D721Med (cell line): ENCODE results near the gene INPP5D.
"Not testable (repeated sequence)": the region's sequence is repeated elsewhere in the genome, so short reads cannot be mapped to it uniquely, and the experiment has no call there.

Experiments used
- DNase-seq: peaks from one replicate; pipeline ENCODE4 v3.0.0; 2011; ENCODE audit warnings: low spot score; ENCODE audit not compliant: insufficient read length
- FAIRE-seq: peaks from 2 replicates; lab custom pipeline; 2011; peaks lifted over from hg19 to GRCh38; lab: Jason Lieb, UNC
- TF ChIP-seq, protein P1 (sequence below): IDR thresholded peaks from 2 replicates; pipeline ENCODE4 v1.5.1; 2012; ENCODE audit warnings: mild to moderate bottlenecking, control low read depth; ENCODE audit not compliant: insufficient read depth; ENCODE audit errors: missing control alignments

Gene INPP5D

DNA sequence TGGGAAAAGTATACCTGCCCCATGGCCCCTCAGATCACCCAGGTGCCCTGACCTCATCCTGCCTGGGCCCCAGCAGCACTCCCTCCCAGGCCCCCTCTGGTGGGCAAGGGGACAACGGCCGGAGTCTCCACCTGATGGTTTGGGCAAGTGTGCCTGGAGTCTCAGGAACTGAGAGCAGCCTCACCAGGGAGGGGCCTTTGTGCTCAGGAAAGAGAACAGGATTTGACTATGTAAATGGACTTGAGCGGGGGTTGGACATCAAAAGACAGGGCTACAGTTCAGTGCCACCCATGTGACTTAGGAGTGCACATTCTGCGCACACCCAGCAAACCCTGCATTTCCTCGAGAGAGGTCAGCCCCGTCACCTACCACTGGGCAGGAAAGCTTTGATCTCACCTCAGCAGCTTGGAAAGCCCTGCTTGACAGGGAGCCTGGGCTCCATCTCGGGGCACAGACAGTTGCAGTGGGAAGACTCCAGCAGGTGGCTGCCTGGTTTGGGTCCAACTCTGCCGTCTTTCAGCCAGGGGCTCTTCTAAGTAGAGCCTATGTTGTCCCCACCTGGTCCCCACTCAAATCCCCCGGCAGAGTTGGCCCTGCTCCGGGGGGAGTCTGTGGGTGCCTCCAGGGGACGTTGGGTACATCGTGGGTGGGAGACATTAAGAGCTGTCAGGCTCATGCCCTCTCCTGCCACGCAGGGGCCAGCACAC, 3.3 kb downstream of the INPP5D start:
- FAIRE-seq, result no peak
- DNase-seq, result no peak
- TF ChIP-seq, protein P1, sequence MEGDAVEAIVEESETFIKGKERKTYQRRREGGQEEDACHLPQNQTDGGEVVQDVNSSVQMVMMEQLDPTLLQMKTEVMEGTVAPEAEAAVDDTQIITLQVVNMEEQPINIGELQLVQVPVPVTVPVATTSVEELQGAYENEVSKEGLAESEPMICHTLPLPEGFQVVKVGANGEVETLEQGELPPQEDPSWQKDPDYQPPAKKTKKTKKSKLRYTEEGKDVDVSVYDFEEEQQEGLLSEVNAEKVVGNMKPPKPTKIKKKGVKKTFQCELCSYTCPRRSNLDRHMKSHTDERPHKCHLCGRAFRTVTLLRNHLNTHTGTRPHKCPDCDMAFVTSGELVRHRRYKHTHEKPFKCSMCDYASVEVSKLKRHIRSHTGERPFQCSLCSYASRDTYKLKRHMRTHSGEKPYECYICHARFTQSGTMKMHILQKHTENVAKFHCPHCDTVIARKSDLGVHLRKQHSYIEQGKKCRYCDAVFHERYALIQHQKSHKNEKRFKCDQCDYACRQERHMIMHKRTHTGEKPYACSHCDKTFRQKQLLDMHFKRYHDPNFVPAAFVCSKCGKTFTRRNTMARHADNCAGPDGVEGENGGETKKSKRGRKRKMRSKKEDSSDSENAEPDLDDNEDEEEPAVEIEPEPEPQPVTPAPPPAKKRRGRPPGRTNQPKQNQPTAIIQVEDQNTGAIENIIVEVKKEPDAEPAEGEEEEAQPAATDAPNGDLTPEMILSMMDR, result no peak

GRCh38 chr2:233063976-233064411, 3.9 kb downstream of the INPP5D start:
- FAIRE-seq, result no peak
- no peak for DNase-seq
- TF ChIP-seq, protein P1, result no peak

DNA sequence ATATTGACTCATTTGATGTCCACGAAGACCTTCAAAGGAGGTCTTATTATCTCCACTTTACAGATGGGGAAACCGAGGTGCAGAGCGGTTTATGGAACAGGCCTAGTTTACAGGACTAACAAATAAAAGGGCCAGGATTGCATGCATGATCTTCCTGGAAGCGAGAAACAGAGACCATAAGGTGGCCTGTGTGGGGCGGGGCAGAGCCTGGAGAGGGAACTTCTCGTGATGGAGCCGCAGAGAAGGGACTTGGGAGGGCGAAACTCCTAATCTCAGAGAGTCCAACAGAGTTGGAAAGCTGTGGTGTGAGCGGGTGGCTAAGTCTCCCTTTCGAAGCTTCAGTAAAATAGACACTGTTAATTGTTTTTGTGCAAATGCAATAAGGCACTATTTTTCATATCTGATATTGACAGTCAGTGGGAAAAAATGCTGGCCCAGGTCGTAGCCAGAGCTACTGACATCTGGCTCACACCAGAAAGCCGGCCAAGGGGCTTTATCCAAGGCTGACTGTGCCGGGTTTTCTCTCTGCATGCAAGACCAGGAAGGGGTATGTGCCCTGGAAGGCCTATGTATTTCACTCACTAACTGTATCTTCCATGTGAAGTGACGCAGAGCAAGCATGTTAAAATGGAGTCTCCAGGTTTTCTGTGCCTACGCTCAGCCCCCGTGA, 4.5 kb downstream of the INPP5D start:
- TF ChIP-seq, protein P1, result no peak
- FAIRE-seq (no peak), DNase-seq (no peak)

DNA sequence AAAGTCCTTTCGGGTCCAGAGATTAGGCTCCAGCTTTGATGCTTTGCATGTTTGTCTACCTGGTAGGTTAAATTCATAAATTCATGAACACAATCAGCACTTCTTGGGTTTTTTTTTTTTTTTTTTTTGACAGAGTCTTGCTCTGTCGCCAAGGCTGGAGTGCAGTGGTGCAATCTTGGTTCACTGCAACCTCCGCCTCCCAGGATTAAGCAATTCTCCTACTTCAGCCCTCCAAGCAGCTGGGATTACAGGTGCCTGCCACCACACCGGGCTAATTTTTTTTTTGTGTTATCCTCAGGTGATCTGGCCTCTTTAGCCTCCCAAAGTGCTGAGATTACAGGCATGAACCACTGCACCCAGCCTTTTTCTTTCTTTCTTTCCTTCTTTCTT, 5.1 kb downstream of the INPP5D start:
- FAIRE-seq, DNase-seq: not testable (repeated sequence)

DNA sequence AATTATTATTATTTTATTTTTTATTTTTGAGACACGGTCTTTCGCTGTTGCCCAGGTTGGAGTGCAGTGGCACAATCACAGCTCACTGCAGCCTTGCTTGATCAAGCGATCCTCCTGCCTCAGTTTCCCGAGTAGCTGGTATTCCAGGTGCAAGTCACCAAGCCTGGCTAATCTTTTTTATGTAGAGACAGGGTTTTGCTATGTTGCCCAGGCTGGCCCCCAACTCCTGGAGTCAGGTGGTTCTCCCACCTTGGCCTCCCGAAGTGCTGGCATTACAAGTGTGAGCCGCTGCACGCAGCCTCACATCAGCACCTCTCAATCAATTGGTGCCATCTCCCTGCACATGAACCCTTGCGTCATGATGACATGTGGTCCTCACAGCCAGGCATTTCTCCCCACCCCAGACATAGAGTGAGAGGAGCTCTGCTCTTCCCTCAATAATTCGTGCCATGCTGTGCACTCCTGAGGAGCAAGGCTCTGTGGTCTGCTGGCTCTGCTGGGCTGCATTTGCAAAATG, 5.9 kb downstream of the INPP5D start:
- DNase-seq (no peak), FAIRE-seq (no peak)
- TF ChIP-seq, protein P1, result no peak

- DNase-seq, result no peak
- TF ChIP-seq, protein P1, result no peak
- no peak for FAIRE-seq
Measured at GRCh38 chr2:233068762-233069418, 8.7 kb downstream of the INPP5D start.

- DNase-seq, result no peak
- TF ChIP-seq, protein P1, result no peak
Measured at GRCh38 chr2:233072838-233073237, 12.7 kb downstream of the INPP5D start.

More at GRCh38 chr2:233072838-233073237, 12.7 kb downstream of the INPP5D start:
- no peak for FAIRE-seq
